GM19043 (cell line): ENCODE measurements around the gene RSPRY1.

Experiments
- ATAC-seq: cut with Tn5 transposase; IDR thresholded peaks from one replicate; pipeline ENCODE4 v1.9.1; 2021; ENCODE audit warnings: low read depth; ENCODE audit not compliant: unreplicated experiment

The RSPRY1 gene

GRCh38 chr16:57152096-57153093 lies 33.7 kb upstream of the RSPRY1 start:
- no peak for ATAC-seq

GRCh38 chr16:57153841-57154240 lies 32.3 kb upstream of the RSPRY1 start:
- no peak for ATAC-seq

GRCh38 chr16:57155702-57156350 lies 30.3 kb upstream of the RSPRY1 start:
- no peak for ATAC-seq

GRCh38 chr16:57156351-57156703 lies 29.8 kb upstream of the RSPRY1 start:
- no peak for ATAC-seq

- ATAC-seq = no peak
These were observed 28.6 kb upstream of the RSPRY1 start for GRCh38 chr16:57157533-57157932.

GRCh38 chr16:57159447-57159846 lies 26.7 kb upstream of the RSPRY1 start:
- ATAC-seq = no peak

GRCh38 chr16:57163842-57164241 lies 22.3 kb upstream of the RSPRY1 start:
- no peak for ATAC-seq

GRCh38 chr16:57165483-57165882 lies 20.6 kb upstream of the RSPRY1 start:
- ATAC-seq = no peak

GRCh38 chr16:57165938-57166337 lies 20.2 kb upstream of the RSPRY1 start:
- ATAC-seq = no peak

- no peak for ATAC-seq
These were observed 19.7 kb upstream of the RSPRY1 start for GRCh38 chr16:57166451-57166850.

GRCh38 chr16:57166951-57167350 lies 19.2 kb upstream of the RSPRY1 start:
- no peak for ATAC-seq

- no peak for ATAC-seq
These were observed 18.6 kb upstream of the RSPRY1 start for GRCh38 chr16:57167538-57167937.

GRCh38 chr16:57167953-57168352 lies 18.2 kb upstream of the RSPRY1 start:
- ATAC-seq = no peak

GRCh38 chr16:57169327-57169726 lies 16.8 kb upstream of the RSPRY1 start:
- ATAC-seq = no peak

GRCh38 chr16:57172721-57173290 lies 13.3 kb upstream of the RSPRY1 start:
- ATAC-seq = no peak

- ATAC-seq = no peak
These were observed 10.2 kb upstream of the RSPRY1 start for GRCh38 chr16:57175896-57176295.

GRCh38 chr16:57178196-57178595 lies 7.9 kb upstream of the RSPRY1 start:
- ATAC-seq = no peak

- no peak for ATAC-seq
These were observed 7.3 kb upstream of the RSPRY1 start for GRCh38 chr16:57178793-57179212.

GRCh38 chr16:57179215-57179828 lies 6.8 kb upstream of the RSPRY1 start:
- ATAC-seq = no peak

GRCh38 chr16:57184113-57184512 lies 2.0 kb upstream of the RSPRY1 start:
- no peak for ATAC-seq

- ATAC-seq = no peak
These were observed 1.2 kb upstream of the RSPRY1 start for GRCh38 chr16:57184887-57185445.
